Measurements from ENCODE around the gene PROCR. TPM values are rescaled to one million over a fixed set of nuclear protein-coding genes. Genes with fewer than 3 reads are reported as not detected.

Gene PROCR
- total and polyA plus RNA-seq, 10 of the 15 experiments (the other 5 are each of a cell fraction or from before 2014, with no cell fraction given), result 0.12 to 0.78 (median 0.35) TPM; not detected in 2

DNA sequence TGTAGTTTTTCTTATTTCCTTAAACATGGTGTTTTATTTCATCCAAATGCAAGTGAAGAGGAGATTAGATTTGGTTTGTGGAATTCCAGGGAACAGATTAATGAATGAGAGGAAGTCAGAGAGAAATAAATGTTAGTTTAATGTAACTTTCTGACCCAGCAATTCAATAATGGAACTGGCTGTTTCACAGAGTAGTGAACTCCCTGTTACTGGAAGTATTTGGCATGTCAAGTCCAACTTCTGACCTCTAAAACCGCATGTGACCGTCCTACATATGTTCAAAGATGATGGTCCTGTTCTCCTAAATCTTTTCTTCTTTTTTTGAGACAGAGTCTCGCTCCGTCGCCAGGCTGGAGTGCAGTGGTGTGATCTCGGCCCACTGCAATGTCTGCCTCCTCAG lies 18.7 kb downstream of the PROCR start:
- no peaks in the 10 kb centered on the region for H3K4me1 ChIP-seq (ENCODE audit: control insufficient read depth, insufficient read depth, low read length)
- no peak overlapping the region for H2AFZ ChIP-seq (ENCODE audit: control insufficient read depth, low read depth, low read length)
- no peak for DNase-seq (ENCODE audit: low read depth, low spot score)
- no peaks in the 10 kb centered on the region for H4K20me1 ChIP-seq (ENCODE audit: control insufficient read depth, insufficient read depth)
- H3K27ac ChIP-seq (ENCODE audit: control insufficient read depth, insufficient read depth), result no peak overlapping the region
- no peak overlapping the region for H3K9ac ChIP-seq (ENCODE audit: control insufficient read depth, insufficient read depth, low read length)
- no TSS peak for BruUV-seq (replicated peaks)
- ChIA-PET POLR2A (no interaction called here), CTCF (interaction anchor here (1.0 to 1.4 kb wide), 2 partner anchors 13 to 45 kb away, joined by 3 read pairs; no protein-coding TSS in a partner anchor), RAD21 (ENCODE audit: unreplicated experiment) (no interaction called here), SMC1A (ENCODE audit: uncharacterized antibody, unreplicated experiment) (no interaction called here)
- no peaks in the 10 kb centered on the region for H3K36me3 ChIP-seq (ENCODE audit: control insufficient read depth in 2 of 2, insufficient read depth in 2 of 2, low read length in 1 of 2)
- no peak for ATAC-seq
- in situ Hi-C loops (cut with MboI) (no loop called here), intact Hi-C loops (cut with micrococcal nuclease; ENCODE audit: unreplicated experiment) (no loop called here)
- FAIRE-seq, result no peak
- H3K9me3 ChIP-seq (replicated peaks; ENCODE audit: control insufficient read depth, insufficient read depth, low read length), result no peaks in the 10 kb centered on the region; the same call in 2 of the 3 replicates
- H3K4me3 ChIP-seq, result no peak overlapping the region
- H3K79me2 ChIP-seq (ENCODE audit: control insufficient read depth, insufficient read depth, low read length), result no peaks in the 10 kb centered on the region
- no peak overlapping the region for H3K4me2 ChIP-seq (ENCODE audit: control insufficient read depth, insufficient read depth)
- no peaks in the 10 kb centered on the region for H3K27me3 ChIP-seq (replicated peaks in 1 of 2; ENCODE audit: control insufficient read depth in 2 of 2, insufficient read depth in 2 of 2, low read length in 1 of 2)
- WGBS (ENCODE audit: insufficient coverage, insufficient replicate concordance, low lambda C conversion rate, missing lambda C conversion rate), result 73% methylated on average over 6 of the region's 6 CpGs
- TF ChIP-seq, protein P1, sequence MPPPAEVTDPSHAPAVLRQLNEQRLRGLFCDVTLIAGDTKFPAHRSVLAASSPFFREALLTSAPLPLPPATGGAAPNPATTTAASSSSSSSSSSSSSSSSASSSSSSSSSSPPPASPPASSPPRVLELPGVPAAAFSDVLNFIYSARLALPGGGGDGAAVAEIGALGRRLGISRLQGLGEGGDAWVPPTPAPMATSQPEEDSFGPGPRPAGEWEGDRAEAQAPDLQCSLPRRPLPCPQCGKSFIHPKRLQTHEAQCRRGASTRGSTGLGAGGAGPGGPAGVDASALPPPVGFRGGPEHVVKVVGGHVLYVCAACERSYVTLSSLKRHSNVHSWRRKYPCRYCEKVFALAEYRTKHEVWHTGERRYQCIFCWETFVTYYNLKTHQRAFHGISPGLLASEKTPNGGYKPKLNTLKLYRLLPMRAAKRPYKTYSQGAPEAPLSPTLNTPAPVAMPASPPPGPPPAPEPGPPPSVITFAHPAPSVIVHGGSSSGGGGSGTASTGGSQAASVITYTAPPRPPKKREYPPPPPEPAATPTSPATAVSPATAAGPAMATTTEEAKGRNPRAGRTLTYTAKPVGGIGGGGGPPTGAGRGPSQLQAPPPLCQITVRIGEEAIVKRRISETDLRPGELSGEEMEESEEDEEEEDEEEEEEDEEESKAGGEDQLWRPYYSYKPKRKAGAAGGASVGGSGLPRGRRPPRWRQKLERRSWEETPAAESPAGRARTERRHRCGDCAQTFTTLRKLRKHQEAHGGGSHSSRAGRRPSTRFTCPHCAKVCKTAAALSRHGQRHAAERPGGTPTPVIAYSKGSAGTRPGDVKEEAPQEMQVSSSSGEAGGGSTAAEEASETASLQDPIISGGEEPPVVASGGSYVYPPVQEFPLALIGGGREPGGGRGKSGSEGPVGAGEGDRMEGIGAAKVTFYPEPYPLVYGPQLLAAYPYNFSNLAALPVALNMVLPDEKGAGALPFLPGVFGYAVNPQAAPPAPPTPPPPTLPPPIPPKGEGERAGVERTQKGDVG (CRISPR knock-in tag; IDR thresholded peaks at IDR 0.05), result no peak
- TF ChIP-seq, protein P2, sequence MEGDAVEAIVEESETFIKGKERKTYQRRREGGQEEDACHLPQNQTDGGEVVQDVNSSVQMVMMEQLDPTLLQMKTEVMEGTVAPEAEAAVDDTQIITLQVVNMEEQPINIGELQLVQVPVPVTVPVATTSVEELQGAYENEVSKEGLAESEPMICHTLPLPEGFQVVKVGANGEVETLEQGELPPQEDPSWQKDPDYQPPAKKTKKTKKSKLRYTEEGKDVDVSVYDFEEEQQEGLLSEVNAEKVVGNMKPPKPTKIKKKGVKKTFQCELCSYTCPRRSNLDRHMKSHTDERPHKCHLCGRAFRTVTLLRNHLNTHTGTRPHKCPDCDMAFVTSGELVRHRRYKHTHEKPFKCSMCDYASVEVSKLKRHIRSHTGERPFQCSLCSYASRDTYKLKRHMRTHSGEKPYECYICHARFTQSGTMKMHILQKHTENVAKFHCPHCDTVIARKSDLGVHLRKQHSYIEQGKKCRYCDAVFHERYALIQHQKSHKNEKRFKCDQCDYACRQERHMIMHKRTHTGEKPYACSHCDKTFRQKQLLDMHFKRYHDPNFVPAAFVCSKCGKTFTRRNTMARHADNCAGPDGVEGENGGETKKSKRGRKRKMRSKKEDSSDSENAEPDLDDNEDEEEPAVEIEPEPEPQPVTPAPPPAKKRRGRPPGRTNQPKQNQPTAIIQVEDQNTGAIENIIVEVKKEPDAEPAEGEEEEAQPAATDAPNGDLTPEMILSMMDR (IDR thresholded peaks at IDR 0.05 in 2 of 3, conservative IDR thresholded peaks at IDR 0.05 in 1 of 3; ENCODE audit: control insufficient read depth in 2 of 3, extremely low read depth in 1 of 3, insufficient read depth in 1 of 3, low read depth in 3 of 3, low read length in 3 of 3), result no peak
- TF ChIP-seq ZNF217 (IDR thresholded peaks at IDR 0.05) (no peak), NR2C2 (IDR thresholded peaks at IDR 0.05; ENCODE audit: borderline replicate concordance, control insufficient read depth, insufficient read length, low read depth) (no peak), PAX8 (IDR thresholded peaks at IDR 0.05) (no peak), SMAD1 (IDR thresholded peaks at IDR 0.05; ENCODE audit: low read depth, partially characterized antibody) (no peak), NR2C1 (IDR thresholded peaks at IDR 0.05) (no peak), ASH2L (IDR thresholded peaks at IDR 0.05; ENCODE audit: borderline replicate concordance, low read depth) (no peak), SMAD5 (IDR thresholded peaks at IDR 0.05; ENCODE audit: low read depth) (no peak), EED (IDR thresholded peaks at IDR 0.05; ENCODE audit: low read depth) (no peak), MTA3 (IDR thresholded peaks at IDR 0.05; ENCODE audit: borderline replicate concordance, low read length) (no peak)
- TF ChIP-seq, protein P3, sequence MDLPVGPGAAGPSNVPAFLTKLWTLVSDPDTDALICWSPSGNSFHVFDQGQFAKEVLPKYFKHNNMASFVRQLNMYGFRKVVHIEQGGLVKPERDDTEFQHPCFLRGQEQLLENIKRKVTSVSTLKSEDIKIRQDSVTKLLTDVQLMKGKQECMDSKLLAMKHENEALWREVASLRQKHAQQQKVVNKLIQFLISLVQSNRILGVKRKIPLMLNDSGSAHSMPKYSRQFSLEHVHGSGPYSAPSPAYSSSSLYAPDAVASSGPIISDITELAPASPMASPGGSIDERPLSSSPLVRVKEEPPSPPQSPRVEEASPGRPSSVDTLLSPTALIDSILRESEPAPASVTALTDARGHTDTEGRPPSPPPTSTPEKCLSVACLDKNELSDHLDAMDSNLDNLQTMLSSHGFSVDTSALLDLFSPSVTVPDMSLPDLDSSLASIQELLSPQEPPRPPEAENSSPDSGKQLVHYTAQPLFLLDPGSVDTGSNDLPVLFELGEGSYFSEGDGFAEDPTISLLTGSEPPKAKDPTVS (IDR thresholded peaks at IDR 0.05; ENCODE audit: low read depth, low read length), result no peak
- TF ChIP-seq, protein P4, sequence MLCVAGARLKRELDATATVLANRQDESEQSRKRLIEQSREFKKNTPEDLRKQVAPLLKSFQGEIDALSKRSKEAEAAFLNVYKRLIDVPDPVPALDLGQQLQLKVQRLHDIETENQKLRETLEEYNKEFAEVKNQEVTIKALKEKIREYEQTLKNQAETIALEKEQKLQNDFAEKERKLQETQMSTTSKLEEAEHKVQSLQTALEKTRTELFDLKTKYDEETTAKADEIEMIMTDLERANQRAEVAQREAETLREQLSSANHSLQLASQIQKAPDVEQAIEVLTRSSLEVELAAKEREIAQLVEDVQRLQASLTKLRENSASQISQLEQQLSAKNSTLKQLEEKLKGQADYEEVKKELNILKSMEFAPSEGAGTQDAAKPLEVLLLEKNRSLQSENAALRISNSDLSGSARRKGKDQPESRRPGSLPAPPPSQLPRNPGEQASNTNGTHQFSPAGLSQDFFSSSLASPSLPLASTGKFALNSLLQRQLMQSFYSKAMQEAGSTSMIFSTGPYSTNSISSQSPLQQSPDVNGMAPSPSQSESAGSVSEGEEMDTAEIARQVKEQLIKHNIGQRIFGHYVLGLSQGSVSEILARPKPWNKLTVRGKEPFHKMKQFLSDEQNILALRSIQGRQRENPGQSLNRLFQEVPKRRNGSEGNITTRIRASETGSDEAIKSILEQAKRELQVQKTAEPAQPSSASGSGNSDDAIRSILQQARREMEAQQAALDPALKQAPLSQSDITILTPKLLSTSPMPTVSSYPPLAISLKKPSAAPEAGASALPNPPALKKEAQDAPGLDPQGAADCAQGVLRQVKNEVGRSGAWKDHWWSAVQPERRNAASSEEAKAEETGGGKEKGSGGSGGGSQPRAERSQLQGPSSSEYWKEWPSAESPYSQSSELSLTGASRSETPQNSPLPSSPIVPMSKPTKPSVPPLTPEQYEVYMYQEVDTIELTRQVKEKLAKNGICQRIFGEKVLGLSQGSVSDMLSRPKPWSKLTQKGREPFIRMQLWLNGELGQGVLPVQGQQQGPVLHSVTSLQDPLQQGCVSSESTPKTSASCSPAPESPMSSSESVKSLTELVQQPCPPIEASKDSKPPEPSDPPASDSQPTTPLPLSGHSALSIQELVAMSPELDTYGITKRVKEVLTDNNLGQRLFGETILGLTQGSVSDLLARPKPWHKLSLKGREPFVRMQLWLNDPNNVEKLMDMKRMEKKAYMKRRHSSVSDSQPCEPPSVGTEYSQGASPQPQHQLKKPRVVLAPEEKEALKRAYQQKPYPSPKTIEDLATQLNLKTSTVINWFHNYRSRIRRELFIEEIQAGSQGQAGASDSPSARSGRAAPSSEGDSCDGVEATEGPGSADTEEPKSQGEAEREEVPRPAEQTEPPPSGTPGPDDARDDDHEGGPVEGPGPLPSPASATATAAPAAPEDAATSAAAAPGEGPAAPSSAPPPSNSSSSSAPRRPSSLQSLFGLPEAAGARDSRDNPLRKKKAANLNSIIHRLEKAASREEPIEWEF (IDR thresholded peaks at IDR 0.05; ENCODE audit: insufficient replicate concordance, low read depth, low read length), result no peak

All from GM12878 (cell line).